Cortex of kidney (tissue), 1 donor: ENCODE results near the gene LUC7L.
"Not testable (repeated sequence)": the region's sequence is repeated elsewhere in the genome, so short reads cannot be mapped to it uniquely, and the experiment has no call there.

Source experiments
- DNase-seq: peaks from one replicate; lab custom pipeline; 2025; lab: John Stamatoyannopoulos, UW

LUC7L gene

DNA sequence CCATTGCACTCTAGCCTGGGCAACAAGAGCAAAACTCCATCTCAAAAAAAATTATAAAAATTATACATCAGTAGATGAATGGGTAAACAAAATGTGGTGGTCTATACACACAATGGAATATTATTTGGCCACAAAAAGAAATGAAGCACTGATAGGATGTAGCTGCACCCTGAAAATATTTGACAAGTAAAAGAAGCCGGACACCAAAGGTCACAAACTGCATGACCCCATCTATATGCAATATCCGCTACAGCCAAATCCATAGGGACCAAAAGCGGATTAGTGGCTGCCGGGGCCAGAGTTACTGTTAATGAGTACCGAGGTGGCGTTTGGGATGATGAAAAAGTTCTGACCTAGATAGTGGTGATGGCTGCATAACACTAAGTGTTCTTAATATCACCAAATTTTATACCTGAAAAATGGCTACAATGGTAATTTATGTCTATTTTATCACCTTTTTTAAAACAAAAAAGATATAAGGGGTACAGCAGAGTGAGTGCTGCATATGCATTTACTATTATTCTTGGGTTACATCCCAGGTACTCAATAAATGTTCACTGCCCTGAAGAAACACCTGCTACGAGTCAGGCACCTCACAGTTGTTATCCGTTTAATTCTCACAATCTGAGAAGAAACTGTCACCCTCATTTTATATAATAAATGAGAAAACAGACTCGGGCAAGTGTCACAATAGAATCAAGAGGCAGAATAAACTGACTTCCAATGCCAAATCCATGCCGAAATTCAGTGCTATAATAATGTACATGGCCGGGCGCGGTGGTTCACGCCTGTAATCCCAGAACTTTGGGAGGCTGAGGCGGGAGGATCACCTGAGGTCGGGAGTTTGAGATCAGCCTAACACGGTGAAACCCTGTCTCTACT, 49.8 kb downstream of the LUC7L start:
- DNase-seq, result no peak

DNA sequence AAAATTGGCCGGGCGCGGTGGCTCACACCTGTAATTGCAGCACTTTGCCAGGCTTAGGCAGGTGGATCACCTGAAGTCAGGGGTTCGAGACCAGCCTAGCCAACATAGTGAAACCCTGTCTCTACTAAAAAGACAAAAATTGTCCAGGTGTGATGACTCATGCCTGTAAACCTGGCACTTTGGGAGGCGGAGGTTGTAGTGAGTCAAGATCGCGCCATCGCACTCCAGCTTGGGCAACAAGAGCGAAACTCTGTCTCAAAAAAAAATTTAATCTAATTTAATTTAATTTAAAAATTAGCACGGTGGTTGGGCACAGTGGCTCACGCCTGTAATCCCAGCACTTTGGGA, 50.6 kb downstream of the LUC7L start:
- DNase-seq, result no peak

DNA sequence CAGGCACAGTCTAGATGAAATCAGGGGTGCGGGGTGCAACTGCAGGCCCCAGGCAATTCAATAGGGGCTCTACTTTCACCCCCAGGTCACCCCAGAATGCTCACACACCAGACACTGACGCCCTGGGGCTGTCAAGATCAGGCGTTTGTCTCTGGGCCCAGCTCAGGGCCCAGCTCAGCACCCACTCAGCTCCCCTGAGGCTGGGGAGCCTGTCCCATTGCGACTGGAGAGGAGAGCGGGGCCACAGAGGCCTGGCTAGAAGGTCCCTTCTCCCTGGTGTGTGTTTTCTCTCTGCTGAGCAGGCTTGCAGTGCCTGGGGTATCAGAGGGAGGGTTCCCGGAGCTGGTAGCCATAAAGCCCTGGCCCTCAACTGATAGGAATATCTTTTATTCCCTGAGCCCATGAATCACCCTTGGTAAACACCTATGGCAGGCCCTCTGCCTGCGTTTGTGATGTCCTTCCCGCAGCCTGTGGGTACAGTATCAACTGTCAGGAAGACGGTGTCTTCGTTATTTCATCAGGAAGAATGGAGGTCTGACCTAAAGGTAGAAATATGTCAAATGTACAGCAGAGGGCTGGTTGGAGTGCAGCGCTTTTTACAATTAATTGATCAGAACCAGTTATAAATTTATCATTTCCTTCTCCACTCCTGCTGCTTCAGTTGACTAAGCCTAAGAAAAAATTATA, 51.1 kb downstream of the LUC7L start:
- DNase-seq, result no peak

DNA sequence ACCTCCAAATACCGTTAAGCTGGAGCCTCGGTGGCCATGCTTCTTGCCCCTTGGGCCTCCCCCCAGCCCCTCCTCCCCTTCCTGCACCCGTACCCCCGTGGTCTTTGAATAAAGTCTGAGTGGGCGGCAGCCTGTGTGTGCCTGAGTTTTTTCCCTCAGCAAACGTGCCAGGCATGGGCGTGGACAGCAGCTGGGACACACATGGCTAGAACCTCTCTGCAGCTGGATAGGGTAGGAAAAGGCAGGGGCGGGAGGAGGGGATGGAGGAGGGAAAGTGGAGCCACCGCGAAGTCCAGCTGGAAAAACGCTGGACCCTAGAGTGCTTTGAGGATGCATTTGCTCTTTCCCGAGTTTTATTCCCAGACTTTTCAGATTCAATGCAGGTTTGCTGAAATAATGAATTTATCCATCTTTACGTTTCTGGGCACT, 51.8 kb downstream of the LUC7L start:
- no peak for DNase-seq

DNA sequence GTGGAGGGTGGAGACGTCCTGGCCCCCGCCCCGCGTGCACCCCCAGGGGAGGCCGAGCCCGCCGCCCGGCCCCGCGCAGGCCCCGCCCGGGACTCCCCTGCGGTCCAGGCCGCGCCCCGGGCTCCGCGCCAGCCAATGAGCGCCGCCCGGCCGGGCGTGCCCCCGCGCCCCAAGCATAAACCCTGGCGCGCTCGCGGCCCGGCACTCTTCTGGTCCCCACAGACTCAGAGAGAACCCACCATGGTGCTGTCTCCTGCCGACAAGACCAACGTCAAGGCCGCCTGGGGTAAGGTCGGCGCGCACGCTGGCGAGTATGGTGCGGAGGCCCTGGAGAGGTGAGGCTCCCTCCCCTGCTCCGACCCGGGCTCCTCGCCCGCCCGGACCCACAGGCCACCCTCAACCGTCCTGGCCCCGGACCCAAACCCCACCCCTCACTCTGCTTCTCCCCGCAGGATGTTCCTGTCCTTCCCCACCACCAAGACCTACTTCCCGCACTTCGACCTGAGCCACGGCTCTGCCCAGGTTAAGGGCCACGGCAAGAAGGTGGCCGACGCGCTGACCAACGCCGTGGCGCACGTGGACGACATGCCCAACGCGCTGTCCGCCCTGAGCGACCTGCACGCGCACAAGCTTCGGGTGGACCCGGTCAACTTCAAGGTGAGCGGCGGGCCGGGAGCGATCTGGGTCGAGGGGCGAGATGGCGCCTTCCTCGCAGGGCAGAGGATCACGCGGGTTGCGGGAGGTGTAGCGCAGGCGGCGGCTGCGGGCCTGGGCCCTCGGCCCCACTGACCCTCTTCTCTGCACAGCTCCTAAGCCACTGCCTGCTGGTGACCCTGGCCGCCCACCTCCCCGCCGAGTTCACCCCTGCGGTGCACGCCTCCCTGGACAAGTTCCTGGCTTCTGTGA, 52.5 kb downstream of the LUC7L start, which contains the start of gene HBA1:
HBA1 (plus strand) TSS at position 204 of the 906 bp plus-strand sequence; CDS start at position 241, 37 bp downstream.
- not testable (repeated sequence) for DNase-seq

DNA sequence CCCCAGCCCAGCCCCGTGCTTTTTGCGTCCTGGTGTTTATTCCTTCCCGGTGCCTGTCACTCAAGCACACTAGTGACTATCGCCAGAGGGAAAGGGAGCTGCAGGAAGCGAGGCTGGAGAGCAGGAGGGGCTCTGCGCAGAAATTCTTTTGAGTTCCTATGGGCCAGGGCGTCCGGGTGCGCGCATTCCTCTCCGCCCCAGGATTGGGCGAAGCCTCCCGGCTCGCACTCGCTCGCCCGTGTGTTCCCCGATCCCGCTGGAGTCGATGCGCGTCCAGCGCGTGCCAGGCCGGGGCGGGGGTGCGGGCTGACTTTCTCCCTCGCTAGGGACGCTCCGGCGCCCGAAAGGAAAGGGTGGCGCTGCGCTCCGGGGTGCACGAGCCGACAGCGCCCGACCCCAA, 53.2 kb downstream of the LUC7L start:
- DNase-seq, result not testable (repeated sequence)

DNA sequence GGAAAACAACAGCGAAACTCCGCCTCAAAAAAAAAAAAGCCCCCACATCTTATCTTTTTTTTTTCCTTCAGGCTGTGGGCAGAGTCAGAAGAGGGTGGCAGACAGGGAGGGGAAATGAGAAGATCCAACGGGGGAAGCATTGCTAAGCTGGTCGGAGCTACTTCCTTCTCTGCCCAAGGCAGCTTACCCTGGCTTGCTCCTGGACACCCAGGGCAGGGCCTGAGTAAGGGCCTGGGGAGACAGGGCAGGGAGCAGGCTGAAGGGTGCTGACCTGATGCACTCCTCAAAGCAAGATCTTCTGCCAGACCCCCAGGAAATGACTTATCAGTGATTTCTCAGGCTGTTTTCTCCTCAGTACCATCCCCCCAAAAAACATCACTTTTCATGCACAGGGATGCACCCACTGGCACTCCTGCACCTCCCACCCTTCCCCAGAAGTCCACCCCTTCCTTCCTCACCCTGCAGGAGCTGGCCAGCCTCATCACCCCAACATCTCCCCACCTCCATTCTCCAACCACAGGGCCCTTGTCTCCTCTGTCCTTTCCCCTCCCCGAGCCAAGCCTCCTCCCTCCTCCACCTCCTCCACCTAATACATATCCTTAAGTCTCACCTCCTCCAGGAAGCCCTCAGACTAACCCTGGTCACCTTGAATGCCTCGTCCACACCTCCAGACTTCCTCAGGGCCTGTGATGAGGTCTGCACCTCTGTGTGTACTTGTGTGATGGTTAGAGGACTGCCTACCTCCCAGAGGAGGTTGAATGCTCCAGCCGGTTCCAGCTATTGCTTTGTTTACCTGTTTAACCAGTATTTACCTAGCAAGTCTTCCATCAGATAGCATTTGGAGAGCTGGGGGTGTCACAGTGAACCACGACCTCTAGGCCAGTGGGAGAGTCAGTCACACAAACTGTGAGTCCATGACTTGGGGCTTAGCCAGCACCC, 54.0 kb downstream of the LUC7L start:
- no peak for DNase-seq

DNA sequence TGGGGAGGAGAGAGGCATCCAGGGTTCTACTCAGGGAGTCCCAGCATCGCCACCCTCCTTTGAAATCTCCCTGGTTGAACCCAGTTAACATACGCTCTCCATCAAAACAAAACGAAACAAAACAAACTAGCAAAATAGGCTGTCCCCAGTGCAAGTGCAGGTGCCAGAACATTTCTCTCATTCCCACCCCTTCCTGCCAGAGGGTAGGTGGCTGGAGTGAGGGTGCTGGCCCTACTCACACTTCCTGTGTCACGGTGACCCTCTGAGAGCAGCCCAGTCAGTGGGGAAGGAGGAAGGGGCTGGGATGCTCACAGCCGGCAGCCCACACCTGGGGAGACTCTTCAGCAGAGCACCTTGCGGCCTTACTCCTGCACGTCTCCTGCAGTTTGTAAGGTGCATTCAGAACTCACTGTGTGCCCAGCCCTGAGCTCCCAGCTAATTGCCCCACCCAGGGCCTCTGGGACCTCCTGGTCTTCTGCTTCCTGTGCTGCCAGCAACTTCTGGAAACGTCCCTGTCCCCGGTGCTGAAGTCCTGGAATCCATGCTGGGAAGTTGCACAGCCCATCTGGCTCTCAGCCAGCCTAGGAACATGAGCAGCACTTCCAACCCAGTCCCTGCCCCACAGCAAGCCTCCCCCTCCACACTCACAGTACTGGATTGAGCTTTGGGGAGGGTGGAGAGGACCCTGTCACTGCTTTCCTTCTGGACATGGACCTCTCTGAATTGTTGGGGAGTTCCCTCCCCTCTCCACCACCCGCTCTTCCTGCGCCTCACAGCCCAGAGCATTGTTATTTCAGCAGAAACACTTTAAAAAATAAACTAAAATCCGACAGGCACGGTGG, 55.1 kb downstream of the LUC7L start:
- DNase-seq, result not testable (repeated sequence)

DNA sequence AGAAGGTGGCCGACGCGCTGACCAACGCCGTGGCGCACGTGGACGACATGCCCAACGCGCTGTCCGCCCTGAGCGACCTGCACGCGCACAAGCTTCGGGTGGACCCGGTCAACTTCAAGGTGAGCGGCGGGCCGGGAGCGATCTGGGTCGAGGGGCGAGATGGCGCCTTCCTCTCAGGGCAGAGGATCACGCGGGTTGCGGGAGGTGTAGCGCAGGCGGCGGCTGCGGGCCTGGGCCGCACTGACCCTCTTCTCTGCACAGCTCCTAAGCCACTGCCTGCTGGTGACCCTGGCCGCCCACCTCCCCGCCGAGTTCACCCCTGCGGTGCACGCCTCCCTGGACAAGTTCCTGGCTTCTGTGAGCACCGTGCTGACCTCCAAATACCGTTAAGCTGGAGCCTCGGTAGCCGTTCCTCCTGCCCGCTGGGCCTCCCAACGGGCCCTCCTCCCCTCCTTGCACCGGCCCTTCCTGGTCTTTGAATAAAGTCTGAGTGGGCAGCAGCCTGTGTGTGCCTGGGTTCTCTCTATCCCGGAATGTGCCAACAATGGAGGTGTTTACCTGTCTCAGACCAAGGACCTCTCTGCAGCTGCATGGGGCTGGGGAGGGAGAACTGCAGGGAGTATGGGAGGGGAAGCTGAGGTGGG, 55.9 kb downstream of the LUC7L start:
- not testable (repeated sequence) for DNase-seq

DNA sequence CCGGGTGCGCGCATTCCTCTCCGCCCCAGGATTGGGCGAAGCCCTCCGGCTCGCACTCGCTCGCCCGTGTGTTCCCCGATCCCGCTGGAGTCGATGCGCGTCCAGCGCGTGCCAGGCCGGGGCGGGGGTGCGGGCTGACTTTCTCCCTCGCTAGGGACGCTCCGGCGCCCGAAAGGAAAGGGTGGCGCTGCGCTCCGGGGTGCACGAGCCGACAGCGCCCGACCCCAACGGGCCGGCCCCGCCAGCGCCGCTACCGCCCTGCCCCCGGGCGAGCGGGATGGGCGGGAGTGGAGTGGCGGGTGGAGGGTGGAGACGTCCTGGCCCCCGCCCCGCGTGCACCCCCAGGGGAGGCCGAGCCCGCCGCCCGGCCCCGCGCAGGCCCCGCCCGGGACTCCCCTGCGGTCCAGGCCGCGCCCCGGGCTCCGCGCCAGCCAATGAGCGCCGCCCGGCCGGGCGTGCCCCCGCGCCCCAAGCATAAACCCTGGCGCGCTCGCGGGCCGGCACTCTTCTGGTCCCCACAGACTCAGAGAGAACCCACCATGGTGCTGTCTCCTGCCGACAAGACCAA, 56.8 kb downstream of the LUC7L start, which contains the start of gene HBA2:
HBA2 (plus strand) TSS at position 503 of the 568 bp plus-strand sequence; CDS start at position 540, 37 bp downstream.
- not testable (repeated sequence) for DNase-seq

DNA sequence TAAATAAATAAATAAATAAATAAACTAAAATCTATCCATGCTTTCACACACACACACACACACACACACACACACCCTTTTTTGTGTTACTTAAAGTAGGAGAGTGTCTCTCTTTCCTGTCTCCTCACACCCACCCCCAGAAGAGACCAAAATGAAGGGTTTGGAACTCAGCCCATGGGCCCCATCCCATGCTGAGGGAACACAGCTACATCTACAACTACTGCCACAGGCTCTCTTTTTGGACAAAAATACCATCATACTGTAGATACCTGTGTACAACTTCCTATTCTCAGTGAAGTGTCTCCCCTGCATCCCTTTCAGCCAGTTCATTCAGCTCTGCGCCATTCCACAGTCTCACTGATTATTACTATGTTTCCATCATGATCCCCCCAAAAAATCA, 58.5 kb downstream of the LUC7L start:
- no peak for DNase-seq

DNA sequence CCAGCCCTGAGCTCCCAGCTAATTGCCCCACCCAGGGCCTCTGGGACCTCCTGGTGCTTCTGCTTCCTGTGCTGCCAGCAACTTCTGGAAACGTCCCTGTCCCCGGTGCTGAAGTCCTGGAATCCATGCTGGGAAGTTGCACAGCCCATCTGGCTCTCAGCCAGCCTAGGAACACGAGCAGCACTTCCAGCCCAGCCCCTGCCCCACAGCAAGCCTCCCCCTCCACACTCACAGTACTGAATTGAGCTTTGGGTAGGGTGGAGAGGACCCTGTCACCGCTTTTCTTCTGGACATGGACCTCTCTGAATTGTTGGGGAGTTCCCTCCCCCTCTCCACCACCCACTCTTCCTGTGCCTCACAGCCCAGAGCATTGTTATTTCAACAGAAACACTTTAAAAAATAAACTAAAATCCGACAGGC, 59.2 kb downstream of the LUC7L start:
- not testable (repeated sequence) for DNase-seq

DNA sequence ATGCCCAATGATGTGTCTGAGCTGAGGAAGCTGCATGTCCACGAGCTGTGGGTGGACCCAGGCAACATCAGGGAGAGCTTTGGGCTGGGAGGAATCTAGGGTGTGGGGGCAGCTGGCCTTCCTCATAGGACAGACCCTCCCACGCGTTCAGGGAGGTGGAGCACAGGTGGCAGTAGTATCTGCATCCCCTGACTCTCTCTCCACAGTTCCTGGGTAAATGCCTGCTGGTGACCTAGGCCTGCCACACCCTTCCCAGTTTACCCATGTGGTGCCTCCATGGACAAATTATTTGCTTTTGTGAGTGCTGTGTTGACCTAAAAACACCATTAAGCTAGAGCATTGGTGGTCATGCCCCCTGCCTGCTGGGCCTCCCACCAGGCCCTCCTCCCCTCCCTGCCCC, 60.2 kb downstream of the LUC7L start:
- no peak for DNase-seq

DNA sequence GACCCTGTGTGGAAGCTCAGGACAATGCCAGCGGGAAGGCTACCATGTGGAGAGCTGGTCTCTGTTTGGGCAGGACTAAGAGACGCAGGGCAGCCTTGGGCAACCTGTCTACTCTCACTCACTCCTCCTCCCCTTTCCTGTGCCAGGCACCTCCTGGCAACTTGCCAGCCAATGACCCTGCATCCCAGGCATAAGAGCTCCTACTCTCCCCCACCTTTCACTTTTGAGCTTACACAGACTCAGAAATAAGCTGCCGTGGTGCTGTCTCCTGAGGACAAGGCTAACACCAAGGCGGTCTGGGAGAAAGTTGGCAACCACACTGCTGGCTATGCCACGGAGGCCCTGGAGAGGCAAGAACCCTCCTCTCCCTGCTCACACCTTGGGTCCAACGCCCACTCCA, 60.8 kb downstream of the LUC7L start:
- no peak for DNase-seq

DNA sequence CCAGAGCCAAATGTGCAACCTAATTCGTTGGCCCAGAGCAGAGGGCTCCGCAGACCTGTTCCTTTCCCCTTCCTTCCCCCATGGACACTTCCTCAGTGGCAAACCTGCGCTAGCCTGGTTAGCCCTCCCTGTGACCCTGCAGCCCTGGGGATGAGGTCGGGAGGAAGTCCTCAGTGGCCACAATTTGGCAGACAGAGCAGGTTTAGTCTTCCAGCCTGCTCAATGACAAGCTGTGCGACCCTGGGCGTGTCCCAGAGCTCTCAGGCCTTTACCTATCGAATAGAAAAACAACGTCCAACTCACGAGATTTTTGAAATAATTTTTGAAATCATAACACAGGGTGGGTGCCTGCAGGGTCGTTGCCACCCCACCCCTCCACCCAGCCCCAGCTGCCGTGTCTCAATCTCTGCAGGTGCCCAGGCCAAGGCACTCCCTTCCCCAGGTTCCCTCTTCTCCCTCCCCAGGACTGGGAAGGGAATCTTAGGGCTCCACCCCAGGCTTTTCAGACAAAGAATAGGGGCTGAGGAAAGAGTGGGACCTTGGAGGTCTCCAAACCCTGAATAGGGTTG, 62.0 kb downstream of the LUC7L start:
- no peak for DNase-seq

DNA sequence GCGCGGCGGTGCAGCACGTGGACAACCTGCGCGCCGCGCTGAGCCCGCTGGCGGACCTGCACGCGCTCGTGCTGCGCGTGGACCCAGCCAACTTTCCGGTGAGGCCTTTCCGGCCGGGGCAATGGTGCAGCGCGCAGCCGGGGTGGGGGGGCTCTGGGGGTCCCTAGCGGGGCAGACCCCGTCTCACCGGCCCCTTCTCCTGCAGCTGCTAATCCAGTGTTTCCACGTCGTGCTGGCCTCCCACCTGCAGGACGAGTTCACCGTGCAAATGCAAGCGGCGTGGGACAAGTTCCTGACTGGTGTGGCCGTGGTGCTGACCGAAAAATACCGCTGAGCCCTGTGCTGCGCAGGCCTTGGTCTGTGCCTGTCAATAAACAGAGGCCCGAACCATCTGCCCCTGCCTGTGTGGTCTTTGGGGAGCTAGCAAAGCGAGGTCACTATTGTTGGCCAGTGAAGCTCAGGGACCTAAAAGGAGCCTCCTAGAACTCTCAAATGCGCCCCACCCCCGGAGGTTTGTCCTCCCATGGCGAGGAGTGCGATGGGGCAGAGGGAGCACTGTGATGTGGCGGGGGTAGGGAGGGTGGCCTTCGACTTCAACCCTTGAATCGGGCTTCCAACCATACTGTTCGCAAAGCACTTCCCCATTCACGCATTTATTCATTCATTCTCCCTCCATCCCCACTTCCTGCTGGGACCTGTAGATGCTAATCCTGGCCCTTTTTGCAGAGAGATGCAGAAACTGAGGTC, 62.7 kb downstream of the LUC7L start:
- no peak for DNase-seq

DNA sequence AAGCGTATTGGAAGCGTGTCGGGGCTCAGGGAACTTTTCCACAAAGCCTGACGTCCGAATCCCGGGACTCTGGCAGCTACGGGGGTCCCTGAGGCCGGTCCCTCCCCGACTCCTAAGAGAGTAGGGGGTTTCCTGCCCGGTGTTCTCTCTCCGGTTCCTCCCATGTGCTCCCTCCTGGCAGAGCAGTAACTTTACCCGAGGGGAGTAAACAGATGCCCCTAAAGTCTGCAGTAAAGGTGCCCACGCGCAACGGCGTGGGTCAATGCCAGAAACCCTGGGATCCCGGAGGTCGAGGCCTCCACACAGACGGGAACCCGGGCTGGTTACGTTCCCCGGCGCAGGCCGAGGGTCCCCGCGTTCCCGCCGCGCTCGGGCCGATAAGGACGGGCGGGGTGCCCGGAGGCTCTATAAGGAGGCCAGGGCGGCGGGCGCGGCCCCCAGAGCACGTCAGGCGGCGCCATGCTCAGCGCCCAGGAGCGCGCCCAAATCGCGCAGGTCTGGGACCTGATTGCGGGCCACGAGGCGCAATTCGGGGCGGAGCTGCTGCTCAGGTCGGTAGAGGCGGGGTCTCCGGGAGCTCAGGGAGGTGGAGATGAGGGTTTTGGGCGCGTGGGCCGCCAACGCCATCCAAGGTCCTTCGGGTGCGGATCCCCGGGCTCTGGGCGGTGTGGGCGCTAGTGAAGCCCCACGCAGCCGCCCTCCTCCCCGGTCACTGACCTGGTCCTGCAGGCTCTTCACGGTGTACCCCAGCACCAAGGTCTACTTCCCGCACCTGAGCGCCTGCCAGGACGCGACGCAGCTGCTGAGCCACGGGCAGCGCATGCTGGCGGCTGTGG, 63.5 kb downstream of the LUC7L start, which contains the start of gene HBM:
HBM (plus strand) TSS at position 440 of the 836 bp plus-strand sequence; CDS start at position 460, 20 bp downstream.
- DNase-seq, result no peak
